Astrocyte (in vitro differentiated cells and primary cell): ENCODE results near the gene TNN. TPM values are rescaled to one million over a fixed set of nuclear protein-coding genes. Genes with fewer than 3 reads are reported as not detected.

ENCODE experiments used
- DNase-seq: peaks from one replicate; pipeline ENCODE4 v3.0.0-alpha.2; 2010; ENCODE audit warnings: low read depth
- FAIRE-seq: peaks from 2 replicates; lab custom pipeline; 2011; peaks lifted over from hg19 to GRCh38; lab: Jason Lieb, UNC
- H2AFZ ChIP-seq: 2 replicates; pipeline ENCODE4 v1.6.0; 2012; ENCODE audit warnings: low read depth, low read length, inconsistent platforms
- H3K27ac ChIP-seq: 2 replicates; pipeline ENCODE4 v1.5.1; 2011; ENCODE audit warnings: low read depth, low read length, inconsistent platforms
- H3K27me3 ChIP-seq: 2 replicates; pipeline ENCODE4 v1.6.0; 2011; ENCODE audit warnings: low read length, inconsistent platforms; ENCODE audit not compliant: insufficient read depth
- H3K36me3 ChIP-seq: 2 replicates; pipeline ENCODE4 v1.5.1; 2011; ENCODE audit warnings: low read length, inconsistent platforms; ENCODE audit not compliant: insufficient read depth
- H3K4me1 ChIP-seq: 2 replicates; pipeline ENCODE4 v1.5.1; 2011; ENCODE audit warnings: low read length, inconsistent platforms; ENCODE audit not compliant: insufficient read depth
- H3K4me2 ChIP-seq: 2 replicates; pipeline ENCODE4 v1.6.0; 2012; ENCODE audit warnings: low read length, inconsistent platforms
- H3K4me3 ChIP-seq: 2 replicates; pipeline ENCODE4 v1.5.1; 2011; ENCODE audit warnings: low read depth, mild to moderate bottlenecking, low read length, inconsistent platforms; ENCODE audit not compliant: insufficient read depth
- H3K79me2 ChIP-seq: 2 replicates; pipeline ENCODE4 v1.6.0; 2012; ENCODE audit warnings: mild to moderate bottlenecking, low read length, inconsistent platforms; ENCODE audit not compliant: insufficient read depth
- H3K9ac ChIP-seq: 2 replicates; pipeline ENCODE4 v1.6.0; 2012; ENCODE audit warnings: mild to moderate bottlenecking, low read length, inconsistent platforms
- H3K9me3 ChIP-seq: 2 replicates; pipeline ENCODE4 v1.5.1; 2012; ENCODE audit warnings: low read depth, mild to moderate bottlenecking, low read length, inconsistent platforms; ENCODE audit not compliant: insufficient read depth
- H4K20me1 ChIP-seq: 2 replicates; pipeline ENCODE4 v1.6.0; 2012; ENCODE audit warnings: low read length, inconsistent platforms; ENCODE audit not compliant: insufficient read depth
- H3K27ac Mint-ChIP-seq: one replicate; pipeline ENCODE4 v1.8.0; 2021; ENCODE audit warnings: mild to moderate bottlenecking, mixed read lengths; ENCODE audit not compliant: unreplicated experiment
- H3K27me3 Mint-ChIP-seq: one replicate; pipeline ENCODE4 v1.8.0; 2021; ENCODE audit warnings: low read depth, mixed read lengths; ENCODE audit not compliant: unreplicated experiment
- H3K36me3 Mint-ChIP-seq: one replicate; pipeline ENCODE4 v1.8.0; 2021; ENCODE audit warnings: low read depth, mixed read lengths; ENCODE audit not compliant: unreplicated experiment
- H3K4me1 Mint-ChIP-seq: one replicate; pipeline ENCODE4 v1.8.0; 2021; ENCODE audit warnings: low read depth, mixed read lengths; ENCODE audit not compliant: unreplicated experiment
- H3K4me3 Mint-ChIP-seq: one replicate; pipeline ENCODE4 v1.8.0; 2021; ENCODE audit warnings: mild to moderate bottlenecking, moderate library complexity, mixed read lengths; ENCODE audit not compliant: unreplicated experiment
- H3K9me3 Mint-ChIP-seq: one replicate; pipeline ENCODE4 v1.8.0; 2021; ENCODE audit warnings: mild to moderate bottlenecking, mixed read lengths; ENCODE audit not compliant: unreplicated experiment
- CTCF ChIP-seq: IDR thresholded peaks from 2 replicates; pipeline ENCODE4 v1.5.1; 2011; ENCODE audit warnings: low read depth, mild to moderate bottlenecking, inconsistent platforms, low read length, moderate library complexity; ENCODE audit not compliant: insufficient read depth
- EZH2 ChIP-seq: IDR thresholded peaks from 2 replicates; pipeline ENCODE4 v1.6.1; 2012; ENCODE audit warnings: mild to moderate bottlenecking, low read length, inconsistent platforms; ENCODE audit not compliant: insufficient read depth
- total RNA-seq: library from RNA; stranded (reverse); gene quantifications from 2 replicates; pipeline ENCODE4 v1.2.1, GENCODE V29; 2021

TNN gene
- total RNA-seq, 1 donor from 2014 or later: 0.16 TPM

GRCh38 chr1:175173531-175173930, 105.9 kb downstream of the TNN start:
- Mint-ChIP-seq H3K4me1 (no peaks in the 10 kb centered on the region), H3K36me3 (peaks cover 2% of the 10 kb centered on the region)

GRCh38 chr1:175174309-175175102, 106.9 kb downstream of the TNN start:
- Histone ChIP-seq H4K20me1 (no peaks in the 10 kb centered on the region), H3K79me2 (no peaks in the 10 kb centered on the region), H3K4me1 (peaks cover 7% of the 10 kb centered on the region), H3K27ac (no peak overlapping the region), H2AFZ (no peak overlapping the region), H3K27me3 (no peaks in the 10 kb centered on the region), H3K9me3 (no peaks in the 10 kb centered on the region), H3K9ac (no peak overlapping the region), H3K4me2 (no peak overlapping the region), H3K4me3 (no peak overlapping the region), H3K36me3 (no peaks in the 10 kb centered on the region)
- H3K9me3 Mint-ChIP-seq: peaks cover 3% of the 10 kb centered on the region
- peaks cover 2% of the 10 kb centered on the region for H3K36me3 Mint-ChIP-seq
- no peaks in the 10 kb centered on the region for H3K27me3 Mint-ChIP-seq
- FAIRE-seq (no peak), DNase-seq (no peak)
- no peak overlapping the region for H3K4me3 Mint-ChIP-seq
- no peak overlapping the region for H3K27ac Mint-ChIP-seq
- H3K4me1 Mint-ChIP-seq: no peaks in the 10 kb centered on the region
- TF ChIP-seq EZH2 (no peak), CTCF (no peak)

More at GRCh38 chr1:175173531-175173930, 105.9 kb downstream of the TNN start:
- Histone ChIP-seq H3K4me1 (peaks cover 8% of the 10 kb centered on the region), H3K4me2 (no peak overlapping the region), H2AFZ (no peak overlapping the region), H3K36me3 (no peaks in the 10 kb centered on the region), H3K9ac (no peak overlapping the region), H3K9me3 (no peaks in the 10 kb centered on the region), H4K20me1 (no peaks in the 10 kb centered on the region), H3K79me2 (no peaks in the 10 kb centered on the region), H3K27ac (no peak overlapping the region), H3K27me3 (no peaks in the 10 kb centered on the region), H3K4me3 (no peak overlapping the region)
- no peaks in the 10 kb centered on the region for H3K27me3 Mint-ChIP-seq
- peaks cover 5% of the 10 kb centered on the region for H3K9me3 Mint-ChIP-seq
- no peak overlapping the region for H3K27ac Mint-ChIP-seq
- DNase-seq (no peak), FAIRE-seq (no peak)
- TF ChIP-seq EZH2 (no peak), CTCF (no peak)
- H3K4me3 Mint-ChIP-seq: no peak overlapping the region

- Histone ChIP-seq H3K4me1 (no peaks in the 10 kb centered on the region), H3K9me3 (no peaks in the 10 kb centered on the region), H3K79me2 (no peaks in the 10 kb centered on the region), H3K36me3 (no peaks in the 10 kb centered on the region), H3K27me3 (no peaks in the 10 kb centered on the region), H3K27ac (no peak overlapping the region), H3K9ac (no peak overlapping the region), H3K4me3 (no peak overlapping the region), H3K4me2 (no peak overlapping the region), H4K20me1 (no peaks in the 10 kb centered on the region), H2AFZ (no peak overlapping the region)
- Mint-ChIP-seq H3K36me3 (no peaks in the 10 kb centered on the region), H3K4me3 (no peak overlapping the region), H3K4me1 (no peaks in the 10 kb centered on the region), H3K27me3 (peaks cover 4% of the 10 kb centered on the region), H3K9me3 (no peaks in the 10 kb centered on the region), H3K27ac (no peak overlapping the region)
- no peak for TF ChIP-seq CTCF
- no peak for TF ChIP-seq EZH2
- FAIRE-seq: no peak
- no peak for DNase-seq
Observed at GRCh38 chr1:175176246-175176645, 108.6 kb downstream of the TNN start.
